Heart right ventricle (tissue), 16 donors: ENCODE data around the gene CD33. TPM values are rescaled to one million over a fixed set of nuclear protein-coding genes. Genes with fewer than 3 reads are reported as not detected.
A peak's percentile ranks its signal among the peaks of the same experiment; 100 is the strongest.
"Not testable (repeated sequence)": the region's sequence is repeated elsewhere in the genome, so short reads cannot be mapped to it uniquely, and the experiment has no call there.

Experiments
- ATAC-seq, 8 donors: fragments of 200-7000 bp; cut with Tn5 transposase; one replicate each; pipeline ENCODE4 v1.9.1; 2020; ENCODE audit warnings: mild to moderate bottlenecking in 8 of 8, moderate library complexity in 8 of 8, moderate number of reproducible peaks in 1 of 8
- DNase-seq, 2 donors: peaks; one replicate each; pipeline ENCODE4 v3.0.0-alpha.2; 2020
- H3K27ac ChIP-seq, 10 donors: fragments of 200-600 bp; sonication (generic) in 2 of 10; one replicate each; pipeline versions ENCODE4 v1.5.0 to v1.8.0; 2020 to 2022; ENCODE audit warnings: mild to moderate bottlenecking in 3 of 10
- H3K27me3 ChIP-seq, 7 donors: fragments of 200-600 bp; one replicate each; pipeline ENCODE4 v1.8.0; 2021 to 2022; ENCODE audit warnings: mild to moderate bottlenecking in 2 of 7
- H3K36me3 ChIP-seq, 9 donors: fragments of 200-600 bp; sonication (generic) in 1 of 9; one replicate each; pipeline versions ENCODE4 v1.5.0 to v1.8.0; 2020 to 2022; ENCODE audit warnings: mild to moderate bottlenecking in 2 of 9
- H3K4me1 ChIP-seq, 9 donors: fragments of 200-600 bp; sonication (generic) in 1 of 9; one replicate each; pipeline versions ENCODE4 v1.5.0 to v1.8.0; 2020 to 2022; ENCODE audit warnings: mild to moderate bottlenecking in 4 of 9
- H3K4me3 ChIP-seq, 10 donors: fragments of 200-600 bp; sonication (generic) in 2 of 10; one replicate each; pipeline versions ENCODE4 v1.5.0 to v1.8.0; 2020 to 2022; ENCODE audit warnings: mild to moderate bottlenecking in 7 of 10, moderate library complexity in 2 of 10
- H3K9me3 ChIP-seq, 11 donors: fragments of 200-600 bp in 10 of 11; sonication (generic) in 2 of 11; one replicate each; pipeline versions ENCODE4 v1.5.0 to v1.8.0; 2013 to 2022; ENCODE audit warnings: mild to moderate bottlenecking in 2 of 11, control low read depth in 1 of 11, moderate library complexity in 1 of 11
- CTCF ChIP-seq, 9 donors: fragments of 200-600 bp; sonication (generic) in 2 of 9; IDR thresholded peaks; one replicate each; pipeline versions ENCODE4 v1.5.0 to v1.8.0; 2021 to 2022; ENCODE audit warnings: antibody characterized with exemption in 9 of 9, mild to moderate bottlenecking in 5 of 9, moderate library complexity in 1 of 9
- WGBS, 2 donors: extraction: QIAGEN DNeasy Blood & Tissue Kit; methylation state at CpG; one replicate each; pipeline ENCODE4 v1.1.7; 2013; ENCODE audit warnings: inconsistent platforms in 1 of 2; 5-methylcytosine and 5-hydroxymethylcytosine counted together
- intact Hi-C, 10 donors: fragments of 100-400 bp; cut with DNase I; formaldehyde crosslinking; loops; one replicate each; pipeline versions ENCODE4 v1.11.1 to v1.14.2; 2022
- polyA plus RNA-seq, 2 donors: library from polyadenylated mRNA; stranded (reverse); fragments of 200-250 nt; gene quantifications; one replicate each; pipeline ENCODE4 v1.2.3, GENCODE V29; 2013
- total RNA-seq, 10 donors: library from RNA; stranded (reverse); fragmentation: NEBNext Ultra II Directional in 3 of 10; extraction: Animal tissue kit (Norgen Biotek cat#: 25700) in 3 of 10; gene quantifications; one replicate each; pipeline versions ENCODE4 v1.2.1 to v1.2.4, GENCODE V29; 2021 to 2023
- donor health status: Arrhythmogenic right ventricular cardiomyopathy.
- donor health status: ischemic (EF 13 %, LVEDD 7.1; RV severe dilation, severe dysfunction).
- donor health status: healthy with polysubstance abuse.
- donor health status: DM: no; HTN: yes; CAD: no.
- donor health status: DM: no; HTN: no; CAD: no.
- donor health status: ischemic (EF 25% LVEDD 6.9; RV normal size, moderate dysfunction).
- donor health status: ischemic (EF 25% LVEDD 5.7; RV mildly dilated, moderate dysfunction).
- donor health status: healthy.
- donor health status: DM: yes; HTN: yes; CAD: no.
- donor health status: Ischemic cardiomyopathy.
- donor health status: ischemic (EF 35%, LVEDD 5.7; RV mildly dilated, moderate dysfunction).
- donor health status: nonischemic (EF 11% LVEDD 7.7; RV severe dilation, severe dysfunction).
- donor health status: DM: yes; HTN: yes; CAD: no.
- donor health status: PGD.
- donor health status: ischemic (EF 29% LVEDD 5.4; RV normal size, mild dysfunction).
- donor health status: nonischemic (EF 23%, LVEDD 6.1; RV moderate dilation, normal function).

Gene CD33
- total and polyA plus RNA-seq, 12 donors = 0.51 to 16.6 (median 2.0) TPM

DNA sequence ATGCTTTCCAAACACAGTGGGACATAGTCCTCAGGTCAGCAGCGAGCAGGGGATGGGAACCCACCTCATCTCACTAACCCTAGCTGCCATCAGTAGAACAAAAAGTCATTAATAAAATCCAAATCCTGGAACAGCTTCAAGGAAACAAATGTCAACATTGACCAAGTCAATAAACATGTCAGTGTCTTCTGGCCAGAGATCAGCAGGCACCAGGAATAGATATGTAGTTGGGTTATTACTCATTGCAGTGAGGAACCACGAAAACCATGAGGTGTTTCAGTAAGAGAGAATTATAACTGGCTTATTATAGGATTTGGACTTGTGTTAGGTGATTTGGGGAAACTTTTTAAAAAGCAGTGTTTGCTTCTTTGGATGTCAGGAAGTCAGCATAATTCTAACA, 17.1 kb upstream of the CD33 start:
- Histone ChIP-seq H3K4me1 (peaks cover 0 to 32% (median 0%) of the 10 kb centered on the region in 9 donors), H3K27me3 (peaks cover 0 to 9% (median 2%) of the 10 kb centered on the region in 7 donors), H3K27ac (no peak overlapping the region), H3K36me3 (no peaks in the 10 kb centered on the region), H3K9me3 (no peaks in the 10 kb centered on the region), H3K4me3 (no peak overlapping the region)
- intact Hi-C loops = no loop called here
- ATAC-seq (no peak), DNase-seq (no peak)
- no peak for TF ChIP-seq CTCF (IDR thresholded peaks at IDR 0.05)
- 66 to 78% methylated on average over 2 of the region's 2 CpGs for WGBS, 2 donors

- TF ChIP-seq CTCF (IDR thresholded peaks at IDR 0.05) = no peak
- DNase-seq (no peak), ATAC-seq (no peak)
- intact Hi-C loops = no loop called here
- Histone ChIP-seq H3K9me3 (peaks cover 0 to 11% (median 0%) of the 10 kb centered on the region in 11 donors), H3K4me1 (peaks cover 0 to 16% (median 0%) of the 10 kb centered on the region in 9 donors), H3K27ac (peak overlapping the region in 1 of 10 donors; percentile 75), H3K36me3 (no peaks in the 10 kb centered on the region), H3K4me3 (no peak overlapping the region), H3K27me3 (peaks cover 0 to 9% (median 3%) of the 10 kb centered on the region in 7 donors)
- WGBS, 2 donors = 81 to 87% methylated on average over 6 of the region's 6 CpGs
Observed at GRCh38 chr19:51210191-51210784, 14.6 kb upstream of the CD33 start.

DNA sequence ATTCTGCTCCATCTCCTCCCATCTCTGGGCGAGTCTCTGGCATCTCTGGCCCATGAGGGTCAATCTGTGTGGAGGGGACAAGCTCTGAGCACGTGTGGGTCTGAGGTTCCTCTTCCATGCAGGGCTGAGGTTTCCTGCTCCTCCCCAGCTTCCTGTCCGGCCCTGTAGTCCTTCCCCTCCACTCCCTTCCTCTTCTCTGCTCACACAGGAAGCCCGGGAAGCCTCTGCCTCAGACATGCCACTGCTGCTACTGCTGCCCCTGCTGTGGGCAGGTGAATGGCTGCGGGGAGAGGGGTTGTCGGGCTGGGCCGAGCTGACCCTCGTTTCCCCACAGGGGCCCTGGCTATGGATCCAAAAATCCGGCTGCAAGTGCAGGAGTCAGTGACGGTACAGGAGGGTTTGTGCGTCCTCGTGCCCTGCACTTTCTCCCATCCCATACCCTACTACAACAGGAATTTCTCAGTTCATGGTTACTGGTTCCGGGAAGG, 14.0 kb upstream of the CD33 start:
- 54 to 57% methylated on average over 13 of the region's 13 CpGs for WGBS, 2 donors
- DNase-seq (peak; percentile 19 to 24), ATAC-seq (peak; percentile 53 to 83 (median 78))
- H3K4me3 ChIP-seq = peak overlapping the region in 2 of 10 donors; percentile 19 to 38
- intact Hi-C loops, H3K27me3 ChIP-seq, H3K36me3 ChIP-seq: not testable (repeated sequence)
- peak overlapping the region in 1 of 10 donors; percentile 75 for H3K27ac ChIP-seq
- peaks cover 0 to 12% (median 0%) of the 10 kb centered on the region in 11 donors for H3K9me3 ChIP-seq
- peaks cover 0 to 16% (median 0%) of the 10 kb centered on the region in 9 donors for H3K4me1 ChIP-seq

GRCh38 chr19:51211833-51212232, 13.0 kb upstream of the CD33 start:
- no peak overlapping the region for H3K4me3 ChIP-seq
- no peak for TF ChIP-seq CTCF (IDR thresholded peaks at IDR 0.05)
- H3K4me1 ChIP-seq = peaks cover 0 to 16% (median 0%) of the 10 kb centered on the region in 9 donors
- H3K27ac ChIP-seq = no peak overlapping the region
- no peak for ATAC-seq
- intact Hi-C loops = no loop called here
- DNase-seq = no peak
- H3K27me3 ChIP-seq = peaks cover 0 to 5% (median 3%) of the 10 kb centered on the region in 7 donors
- no peaks in the 10 kb centered on the region for H3K36me3 ChIP-seq
- WGBS, 2 donors = 77 to 84% methylated on average over 9 of the region's 9 CpGs
- peaks cover 0 to 12% (median 0%) of the 10 kb centered on the region in 11 donors for H3K9me3 ChIP-seq

DNA sequence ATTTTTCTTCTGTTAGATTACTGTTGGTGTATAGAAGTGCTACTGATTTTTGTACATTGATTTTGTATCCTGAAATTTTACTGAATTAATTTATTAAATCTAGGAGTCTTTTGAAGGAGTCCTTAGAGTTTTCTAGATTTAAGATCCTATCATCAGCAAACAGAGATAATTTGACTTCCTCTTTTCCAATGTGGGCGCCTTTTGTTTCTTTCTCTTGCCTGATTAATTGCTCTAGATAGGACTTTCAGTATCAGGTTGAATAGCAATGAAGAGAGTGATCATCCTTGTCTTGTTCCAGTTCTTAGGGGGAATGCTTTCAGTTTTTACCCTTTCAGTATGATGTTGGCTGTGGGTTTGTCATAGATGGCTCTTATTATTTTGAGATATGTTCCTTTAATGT, 5.6 kb upstream of the CD33 start:
- no peak overlapping the region for H3K4me3 ChIP-seq
- TF ChIP-seq CTCF (IDR thresholded peaks at IDR 0.05) = no peak
- 59 to 80% methylated on average over 1 of the region's 1 CpG for WGBS, 2 donors
- H3K27me3 ChIP-seq = peaks cover 0 to 23% (median 0%) of the 10 kb centered on the region in 7 donors
- DNase-seq (no peak), ATAC-seq (no peak)
- H3K4me1 ChIP-seq = no peaks in the 10 kb centered on the region
- peaks cover 0 to 11% (median 0%) of the 10 kb centered on the region in 11 donors for H3K9me3 ChIP-seq
- intact Hi-C loops = no loop called here
- H3K27ac ChIP-seq = no peak overlapping the region
- H3K36me3 ChIP-seq = no peaks in the 10 kb centered on the region
